Mucosa of descending colon (tissue), 3 donors: ENCODE data around the gene CCNG2. TPM values are rescaled to one million over a fixed set of nuclear protein-coding genes. Genes with fewer than 3 reads are reported as not detected.

Experiments used
- ATAC-seq: fragments of 200-7000 bp; cut with Tn5 transposase; one replicate; pipeline ENCODE4 v1.9.1; 2020; ENCODE audit warnings: mild to moderate bottlenecking, moderate library complexity
- DNase-seq, 3 donors: peaks; one replicate each; pipeline ENCODE4 v3.0.0-alpha.2; 2020
- H3K36me3 ChIP-seq: fragments of 200-600 bp; one replicate; pipeline ENCODE4 v1.8.0; 2021; ENCODE audit warnings: low read depth, mild to moderate bottlenecking
- H3K4me1 ChIP-seq: fragments of 200-600 bp; one replicate; pipeline ENCODE4 v1.8.0; 2021; ENCODE audit warnings: low read depth, mild to moderate bottlenecking
- H3K4me3 ChIP-seq: fragments of 200-600 bp; one replicate; pipeline ENCODE4 v1.8.0; 2021; ENCODE audit warnings: mild to moderate bottlenecking
- H3K9me3 ChIP-seq: fragments of 200-600 bp; one replicate; pipeline ENCODE4 v1.8.0; 2021; ENCODE audit warnings: mild to moderate bottlenecking
- intact Hi-C, 2 donors: fragments of 100-400 bp; cut with DNase I in 1 of 2; cut with micrococcal nuclease in 1 of 2; formaldehyde crosslinking; loops; one replicate each; pipeline versions ENCODE4 v1.11.0 to v1.11.1; 2022; cut with DNase I, micrococcal nuclease
- total RNA-seq, 3 donors: library from RNA; stranded (reverse); fragmentation: NEBNext Ultra II Directional in 2 of 3; extraction: Animal tissue kit (Norgen Biotek cat#: 25700) in 2 of 3; gene quantifications; one replicate each; pipeline versions ENCODE4 v1.2.1 to v1.2.4, GENCODE V29; 2021 to 2023
- TF ChIP-seq, protein P1 (sequence below): fragments of 200-600 bp; IDR thresholded peaks from one replicate; pipeline ENCODE4 v1.8.0; 2022; ENCODE audit warnings: antibody characterized with exemption, mild to moderate bottlenecking
- donor health status: DM: no; HTN: no; CAD: no; lungs with moderate emphysema.
- donor health status: DM: no; HTN: no; CAD: no.
- donor health status: DM: no; HTN: yes; CAD: no.

The CCNG2 gene
- total RNA-seq, 3 donors from 2014 or later = 36.1 to 86.5 (median 64.8) TPM

- no peak overlapping the region for H3K4me3 ChIP-seq
- H3K36me3 ChIP-seq = no peaks in the 10 kb centered on the region
- DNase-seq (peak in 2 of 3 donors; percentile 29 to 80), ATAC-seq (peak; percentile 67)
- intact Hi-C loops = loop anchor here (2.0 to 10.0 kb wide), 3 partner anchors 109 to 151 kb away; no protein-coding TSS in a partner anchor
- no peaks in the 10 kb centered on the region for H3K4me1 ChIP-seq
- H3K9me3 ChIP-seq = no peaks in the 10 kb centered on the region
- TF ChIP-seq, protein P1, sequence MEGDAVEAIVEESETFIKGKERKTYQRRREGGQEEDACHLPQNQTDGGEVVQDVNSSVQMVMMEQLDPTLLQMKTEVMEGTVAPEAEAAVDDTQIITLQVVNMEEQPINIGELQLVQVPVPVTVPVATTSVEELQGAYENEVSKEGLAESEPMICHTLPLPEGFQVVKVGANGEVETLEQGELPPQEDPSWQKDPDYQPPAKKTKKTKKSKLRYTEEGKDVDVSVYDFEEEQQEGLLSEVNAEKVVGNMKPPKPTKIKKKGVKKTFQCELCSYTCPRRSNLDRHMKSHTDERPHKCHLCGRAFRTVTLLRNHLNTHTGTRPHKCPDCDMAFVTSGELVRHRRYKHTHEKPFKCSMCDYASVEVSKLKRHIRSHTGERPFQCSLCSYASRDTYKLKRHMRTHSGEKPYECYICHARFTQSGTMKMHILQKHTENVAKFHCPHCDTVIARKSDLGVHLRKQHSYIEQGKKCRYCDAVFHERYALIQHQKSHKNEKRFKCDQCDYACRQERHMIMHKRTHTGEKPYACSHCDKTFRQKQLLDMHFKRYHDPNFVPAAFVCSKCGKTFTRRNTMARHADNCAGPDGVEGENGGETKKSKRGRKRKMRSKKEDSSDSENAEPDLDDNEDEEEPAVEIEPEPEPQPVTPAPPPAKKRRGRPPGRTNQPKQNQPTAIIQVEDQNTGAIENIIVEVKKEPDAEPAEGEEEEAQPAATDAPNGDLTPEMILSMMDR = peak; percentile 24
Observed at GRCh38 chr4:77203380-77204197, 46.6 kb downstream of the CCNG2 start.

DNA sequence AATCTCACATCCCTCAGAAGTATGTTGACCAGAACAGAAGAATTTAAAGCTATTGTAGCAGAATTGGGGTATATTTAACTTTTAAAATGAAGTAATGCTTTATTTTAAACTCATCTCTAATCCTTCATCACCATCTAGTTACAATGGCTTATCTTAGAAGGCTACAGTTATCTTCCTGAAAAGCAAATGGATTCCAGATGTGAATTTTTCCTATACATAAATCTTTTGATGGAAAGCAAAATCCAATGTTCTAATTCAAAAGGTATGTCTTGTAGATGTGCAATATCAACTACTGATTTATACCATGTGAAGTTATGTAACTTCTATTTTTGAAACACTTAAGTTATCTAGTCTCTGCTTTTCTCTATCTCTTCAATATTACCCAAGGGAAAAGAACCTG lies 47.6 kb downstream of the CCNG2 start:
- H3K4me1 ChIP-seq = no peaks in the 10 kb centered on the region
- intact Hi-C loops = loop anchor here (5.0 to 10.0 kb wide), 2 partner anchors 110 to 152 kb away; no protein-coding TSS in a partner anchor
- H3K36me3 ChIP-seq = no peaks in the 10 kb centered on the region
- DNase-seq (no peak), ATAC-seq (no peak)
- no peaks in the 10 kb centered on the region for H3K9me3 ChIP-seq
- TF ChIP-seq, protein P1 = no peak
- no peak overlapping the region for H3K4me3 ChIP-seq

- no peaks in the 10 kb centered on the region for H3K4me1 ChIP-seq
- intact Hi-C loops = loop anchor here in 1 of 2 donors (10.0 kb wide), 1 partner anchor 114 kb away; no protein-coding TSS in a partner anchor
- no peak for ATAC-seq
- DNase-seq = no peak
- TF ChIP-seq, protein P1 = no peak
- no peak overlapping the region for H3K4me3 ChIP-seq
- H3K9me3 ChIP-seq = no peaks in the 10 kb centered on the region
- H3K36me3 ChIP-seq = no peaks in the 10 kb centered on the region
Observed at GRCh38 chr4:77209012-77209411, 52.0 kb downstream of the CCNG2 start.

DNA sequence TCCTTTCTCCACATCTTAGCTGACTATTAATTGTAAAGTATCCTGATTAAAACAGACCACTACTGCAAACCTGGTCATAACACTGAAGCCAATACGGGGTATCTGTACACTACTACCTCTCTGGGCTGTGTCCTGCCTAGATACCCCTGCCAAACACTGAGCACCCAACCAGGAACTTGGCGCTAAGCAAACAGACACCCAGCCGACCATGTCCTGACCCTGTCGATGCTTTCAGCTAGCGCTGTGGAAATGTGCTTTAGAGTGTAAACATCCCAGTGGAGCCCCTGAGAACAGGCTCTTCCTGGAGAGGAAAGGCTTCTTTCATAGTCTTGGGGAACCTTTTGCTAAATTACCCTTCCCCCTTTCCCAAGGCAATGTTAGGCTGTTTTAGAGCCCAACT lies 52.9 kb downstream of the CCNG2 start:
- no peak for ATAC-seq
- H3K4me1 ChIP-seq = no peaks in the 10 kb centered on the region
- H3K36me3 ChIP-seq = no peaks in the 10 kb centered on the region
- intact Hi-C loops = loop anchor here in 1 of 2 donors (10.0 kb wide), 1 partner anchor 115 kb away; no protein-coding TSS in a partner anchor
- H3K4me3 ChIP-seq = no peak overlapping the region
- DNase-seq = no peak
- H3K9me3 ChIP-seq = no peaks in the 10 kb centered on the region
- TF ChIP-seq, protein P1 = no peak

GRCh38 chr4:77215107-77215506 lies 58.1 kb downstream of the CCNG2 start:
- ATAC-seq = no peak
- intact Hi-C loops = no loop called here
- TF ChIP-seq, protein P1 = no peak
- H3K4me1 ChIP-seq = no peaks in the 10 kb centered on the region
- no peak overlapping the region for H3K4me3 ChIP-seq
- H3K36me3 ChIP-seq = no peaks in the 10 kb centered on the region
- DNase-seq = no peak
- no peaks in the 10 kb centered on the region for H3K9me3 ChIP-seq
